NCI-H1417 (cell line): Measurements from ENCODE around the gene EBF3.

ENCODE experiments used
- DNase-seq, 3 experiments: peaks; one replicate each; lab custom pipeline; 2025; lab: John Stamatoyannopoulos, UW

EBF3 gene

GRCh38 chr10:129892548-129893052 lies 71.5 kb downstream of the EBF3 start:
- peak in 2 of 3 experiments; percentile 28 to 57 for DNase-seq

- no peak for DNase-seq
Measured at GRCh38 chr10:129891806-129892205, 72.3 kb downstream of the EBF3 start.

GRCh38 chr10:129890170-129890569 lies 73.9 kb downstream of the EBF3 start:
- no peak for DNase-seq

- DNase-seq, result no peak
Measured at GRCh38 chr10:129888784-129889616, 75.1 kb downstream of the EBF3 start.

GRCh38 chr10:129887986-129888783 lies 75.9 kb downstream of the EBF3 start:
- DNase-seq, result no peak

GRCh38 chr10:129887381-129887905 lies 76.6 kb downstream of the EBF3 start:
- no peak for DNase-seq

GRCh38 chr10:129886263-129886662 lies 77.8 kb downstream of the EBF3 start:
- DNase-seq, result peak in 1 of 3 experiments; percentile 22

GRCh38 chr10:129885526-129885925 lies 78.5 kb downstream of the EBF3 start:
- DNase-seq, result peak in 1 of 3 experiments; percentile 1

GRCh38 chr10:129884398-129885078 lies 79.5 kb downstream of the EBF3 start:
- no peak for DNase-seq

- no peak for DNase-seq
Measured at GRCh38 chr10:129883626-129884397, 80.3 kb downstream of the EBF3 start.

- no peak for DNase-seq
Measured at GRCh38 chr10:129883029-129883428, 81.0 kb downstream of the EBF3 start.

GRCh38 chr10:129882291-129883010 lies 81.6 kb downstream of the EBF3 start:
- peak in 1 of 3 experiments; percentile 58 for DNase-seq

GRCh38 chr10:129881641-129882040 lies 82.4 kb downstream of the EBF3 start:
- DNase-seq, result peak in 1 of 3 experiments; percentile 37

- DNase-seq, result peak in 1 of 3 experiments; percentile 25
Measured at GRCh38 chr10:129880191-129880870, 83.7 kb downstream of the EBF3 start.

GRCh38 chr10:129879655-129880054 lies 84.4 kb downstream of the EBF3 start:
- DNase-seq, result peak in 2 of 3 experiments; percentile 56 to 88

- DNase-seq, result no peak
Measured at GRCh38 chr10:129878835-129879234, 85.2 kb downstream of the EBF3 start.

GRCh38 chr10:129877773-129878371 lies 86.2 kb downstream of the EBF3 start:
- DNase-seq, result no peak

GRCh38 chr10:129876838-129877237 lies 87.2 kb downstream of the EBF3 start:
- DNase-seq, result no peak

- DNase-seq, result no peak
Measured at GRCh38 chr10:129875993-129876726, 87.9 kb downstream of the EBF3 start.
